Measurements from ENCODE around the gene TACC2.

Gene TACC2

GRCh38 chr10:122121059-122121458 is 132.1 kb downstream of the TACC2 start:
- TF ChIP-seq, protein P1, sequence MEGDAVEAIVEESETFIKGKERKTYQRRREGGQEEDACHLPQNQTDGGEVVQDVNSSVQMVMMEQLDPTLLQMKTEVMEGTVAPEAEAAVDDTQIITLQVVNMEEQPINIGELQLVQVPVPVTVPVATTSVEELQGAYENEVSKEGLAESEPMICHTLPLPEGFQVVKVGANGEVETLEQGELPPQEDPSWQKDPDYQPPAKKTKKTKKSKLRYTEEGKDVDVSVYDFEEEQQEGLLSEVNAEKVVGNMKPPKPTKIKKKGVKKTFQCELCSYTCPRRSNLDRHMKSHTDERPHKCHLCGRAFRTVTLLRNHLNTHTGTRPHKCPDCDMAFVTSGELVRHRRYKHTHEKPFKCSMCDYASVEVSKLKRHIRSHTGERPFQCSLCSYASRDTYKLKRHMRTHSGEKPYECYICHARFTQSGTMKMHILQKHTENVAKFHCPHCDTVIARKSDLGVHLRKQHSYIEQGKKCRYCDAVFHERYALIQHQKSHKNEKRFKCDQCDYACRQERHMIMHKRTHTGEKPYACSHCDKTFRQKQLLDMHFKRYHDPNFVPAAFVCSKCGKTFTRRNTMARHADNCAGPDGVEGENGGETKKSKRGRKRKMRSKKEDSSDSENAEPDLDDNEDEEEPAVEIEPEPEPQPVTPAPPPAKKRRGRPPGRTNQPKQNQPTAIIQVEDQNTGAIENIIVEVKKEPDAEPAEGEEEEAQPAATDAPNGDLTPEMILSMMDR (IDR thresholded peaks at IDR 0.05; ENCODE audit: low read depth, low read length) = no peak

DNA sequence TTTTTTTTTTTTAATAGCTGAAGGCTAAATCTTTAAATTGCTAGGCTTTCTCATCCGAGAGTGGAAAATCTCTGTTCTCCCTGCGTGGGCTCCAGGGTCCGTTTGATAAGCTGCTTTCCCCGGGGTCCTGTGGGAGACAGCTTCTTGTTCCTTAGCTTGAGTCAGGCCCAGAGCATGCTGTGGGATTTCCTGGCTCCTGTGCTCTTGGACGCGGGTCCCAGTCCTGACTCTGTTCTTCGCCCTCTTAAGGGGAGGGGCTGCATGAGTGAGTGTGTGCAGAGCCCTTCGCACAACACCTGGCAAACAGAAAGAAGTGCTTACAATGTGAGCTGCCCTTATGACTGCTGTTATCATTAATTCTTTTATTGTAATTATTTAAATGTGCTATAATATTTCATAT is 133.5 kb downstream of the TACC2 start:
- TF ChIP-seq, protein P1 (IDR thresholded peaks at IDR 0.05; ENCODE audit: low read depth, low read length) = no peak
- DNase-seq (ENCODE audit: low read depth in 2 of 2) = peak; percentile 41 to 42
- H3K4me3 ChIP-seq (replicated peaks in 1 of 2; ENCODE audit: low read depth in 2 of 2, low read length in 2 of 2) = no peak overlapping the region

More at GRCh38 chr10:122121059-122121458, 132.1 kb downstream of the TACC2 start:
- H3K4me3 ChIP-seq (replicated peaks in 1 of 2; ENCODE audit: low read depth in 2 of 2, low read length in 2 of 2) = no peak overlapping the region
- DNase-seq (ENCODE audit: low read depth in 2 of 2) = no peak

GRCh38 chr10:122123186-122123585 is 134.2 kb downstream of the TACC2 start:
- no peak for DNase-seq (ENCODE audit: low read depth in 2 of 2)
- no peak overlapping the region for H3K4me3 ChIP-seq (replicated peaks in 1 of 2; ENCODE audit: low read depth in 2 of 2, low read length in 2 of 2)
- TF ChIP-seq, protein P1 (IDR thresholded peaks at IDR 0.05; ENCODE audit: low read depth, low read length) = no peak

- TF ChIP-seq, protein P1 (IDR thresholded peaks at IDR 0.05; ENCODE audit: low read depth, low read length) = no peak
- no peak overlapping the region for H3K4me3 ChIP-seq (replicated peaks in 1 of 2; ENCODE audit: low read depth in 2 of 2, low read length in 2 of 2)
- DNase-seq (ENCODE audit: low read depth in 2 of 2) = no peak
These were observed 135.4 kb downstream of the TACC2 start for GRCh38 chr10:122124342-122124741.

DNA sequence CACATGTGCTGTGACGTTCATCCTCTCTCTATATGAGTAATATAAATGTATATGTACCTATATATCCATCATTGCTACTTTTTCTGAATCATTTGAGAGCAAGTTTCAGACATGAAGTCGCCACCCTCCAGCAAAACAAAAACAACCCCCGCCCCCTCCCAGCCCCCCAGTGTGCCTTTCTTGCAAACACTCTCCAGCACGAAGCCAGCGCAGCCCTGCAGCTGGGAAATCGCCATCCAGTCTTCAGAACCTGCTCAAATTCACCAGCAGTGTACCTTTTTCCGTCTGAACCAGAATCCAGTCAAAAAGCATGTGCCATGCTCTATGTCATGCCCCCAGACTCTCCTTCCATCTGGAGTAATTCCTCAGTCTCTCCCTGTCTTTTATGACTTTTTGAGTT is 135.8 kb downstream of the TACC2 start:
- H3K4me3 ChIP-seq (replicated peaks in 1 of 2; ENCODE audit: low read depth in 2 of 2, low read length in 2 of 2) = no peak overlapping the region
- DNase-seq (ENCODE audit: low read depth in 2 of 2) = no peak
- TF ChIP-seq, protein P1 (IDR thresholded peaks at IDR 0.05; ENCODE audit: low read depth, low read length) = no peak

GRCh38 chr10:122126763-122127659 is 138.0 kb downstream of the TACC2 start:
- DNase-seq (ENCODE audit: low read depth in 2 of 2) = peak; percentile 89 to 90
- TF ChIP-seq, protein P1 (IDR thresholded peaks at IDR 0.05; ENCODE audit: low read depth, low read length) = no peak
- H3K4me3 ChIP-seq (replicated peaks in 1 of 2; ENCODE audit: low read depth in 2 of 2, low read length in 2 of 2) = no peak overlapping the region

Data from cardiac fibroblast (primary cell).